RPMI7951 (cell line): ENCODE measurements around the gene TBC1D10A. TPM values are rescaled to one million over a fixed set of nuclear protein-coding genes. Genes with fewer than 3 reads are reported as not detected.
A peak's percentile ranks its signal among the peaks of the same experiment; 100 is the strongest.

Experiments
- DNase-seq: peaks from one replicate; pipeline ENCODE4 v3.0.0-alpha.2; 2012; ENCODE audit warnings: low read depth
- total RNA-seq: library from RNA; depleted of rRNA; stranded (reverse); fragments of >200 nt; shearing (Covaris generic); gene quantifications from 2 replicates; pipeline ENCODE4 v1.2.3, GENCODE V29; 2014; rRNA removed

TBC1D10A gene
- total RNA-seq, 1 experiment from 2014 or later: 18.5 TPM

- no peak for DNase-seq
Observed at GRCh38 chr22:30248484-30248883, 78.3 kb downstream of the TBC1D10A start.

- no peak for DNase-seq
Observed at GRCh38 chr22:30247974-30248373, 78.8 kb downstream of the TBC1D10A start.

DNA sequence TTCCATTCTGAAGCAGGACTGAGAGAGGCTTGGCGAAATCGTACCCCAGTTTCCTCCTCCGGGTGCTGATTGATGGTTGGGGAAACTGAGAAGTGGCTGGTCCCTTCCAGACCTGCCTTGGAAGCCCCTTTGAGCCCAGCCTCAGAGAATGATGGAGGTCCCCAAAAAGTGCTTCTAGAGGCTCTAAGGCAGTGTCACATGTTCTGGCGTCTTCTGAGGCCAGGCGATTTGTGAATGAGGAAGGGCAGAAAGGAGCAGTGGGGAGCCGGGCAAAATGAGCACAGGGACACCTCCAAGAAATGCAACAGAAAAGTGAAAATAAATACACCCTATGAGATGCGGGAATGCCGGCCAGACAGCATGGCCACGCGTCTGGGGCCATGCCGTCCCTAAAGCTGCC lies 79.2 kb downstream of the TBC1D10A start:
- no peak for DNase-seq

- peak; percentile 62 for DNase-seq
Observed at GRCh38 chr22:30246814-30247376, 79.8 kb downstream of the TBC1D10A start.

GRCh38 chr22:30245985-30246813 lies 80.5 kb downstream of the TBC1D10A start, which contains the start of gene LIF:
Gene LIF, minus strand, starts transcription at chr22:30246759. Its CDS starts 64 bp downstream, at chr22:30246695.
- DNase-seq: no peak

- no peak for DNase-seq
Observed at GRCh38 chr22:30245181-30245984, 81.4 kb downstream of the TBC1D10A start.

DNA sequence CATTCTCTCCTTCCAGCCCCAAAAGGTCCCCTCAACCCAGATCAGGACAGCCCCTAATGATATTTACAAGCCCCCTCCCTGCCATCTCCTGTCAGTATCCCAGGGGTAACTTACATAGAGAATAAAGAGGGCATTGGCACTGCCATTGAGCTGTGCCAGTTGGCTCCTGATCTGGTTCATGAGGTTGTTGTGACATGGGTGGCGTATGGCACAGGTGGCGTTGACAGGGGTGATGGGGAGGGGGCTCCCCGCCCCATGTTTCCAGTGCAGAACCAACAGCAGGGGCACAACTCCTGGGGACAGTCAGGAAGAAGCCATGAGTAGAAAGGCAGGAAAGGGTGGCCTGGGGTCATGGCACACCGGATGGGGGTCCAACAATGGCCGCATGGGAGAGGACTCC lies 82.1 kb downstream of the TBC1D10A start:
- no peak for DNase-seq

DNA sequence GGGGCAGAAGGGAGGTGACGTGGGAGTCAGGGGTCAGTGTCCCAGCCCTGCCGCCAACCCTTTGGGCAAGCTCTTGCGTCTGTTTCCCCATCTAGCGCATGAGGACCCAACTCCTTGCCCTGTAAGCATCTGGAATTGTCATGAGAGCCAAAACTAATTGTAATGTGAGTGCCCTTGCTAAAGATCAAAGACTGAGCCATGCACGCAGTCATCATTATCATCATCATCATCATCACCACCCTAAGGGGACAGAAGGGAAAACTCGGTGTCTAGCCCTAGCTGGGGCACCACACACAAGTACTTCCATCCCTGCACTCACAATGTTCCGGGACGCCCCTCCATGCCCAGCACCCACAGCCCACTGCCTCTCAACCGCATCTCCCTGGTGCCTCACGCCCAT lies 82.7 kb downstream of the TBC1D10A start:
- no peak for DNase-seq

DNA sequence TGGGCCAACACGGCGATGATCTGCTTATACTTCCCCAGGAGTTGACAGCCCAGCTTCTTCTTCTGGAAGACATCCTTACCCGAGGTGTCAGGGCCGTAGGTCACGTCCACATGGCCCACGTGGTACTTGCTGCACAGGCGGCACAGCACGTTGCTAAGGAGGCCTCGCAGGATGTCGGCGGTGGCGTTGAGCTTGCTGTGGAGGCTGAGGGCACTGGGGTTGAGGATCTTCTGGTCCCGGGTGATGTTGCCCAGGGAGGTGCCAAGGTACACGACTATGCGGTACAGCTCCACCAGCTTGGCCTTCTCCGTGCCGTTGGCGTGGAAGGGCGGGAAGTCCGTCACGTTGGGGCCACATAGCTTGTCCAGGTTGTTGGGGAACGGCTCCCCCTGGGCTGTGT lies 83.1 kb downstream of the TBC1D10A start:
- no peak for DNase-seq

Other genes with a start within 250 kb of the TBC1D10A start
- not detected in 2 replicates for gene HORMAD2, start 246.5 kb downstream of the TBC1D10A start, total RNA-seq
- 3.1 and 4.1 TPM in 2 replicates for gene LIF, start 80.2 kb downstream of the TBC1D10A start, total RNA-seq
- not detected in 2 replicates for gene OSM, start 60.1 kb downstream of the TBC1D10A start, total RNA-seq
- gene CASTOR1, start 37.4 kb downstream of the TBC1D10A start, total RNA-seq: 9.6 and 16.6 TPM in 2 replicates
- 16.3 and 33.9 TPM in 2 replicates for gene SF3A1, start 30.0 kb upstream of the TBC1D10A start, total RNA-seq
- gene CCDC157, start 30.1 kb upstream of the TBC1D10A start, total RNA-seq: 1.8 and 2.9 TPM in 2 replicates
- 9.8 and 10.0 TPM in 2 replicates for gene RNF215, start 60.5 kb upstream of the TBC1D10A start, total RNA-seq
- 9.7 and 15.3 TPM in 2 replicates for gene SEC14L2, start 70.1 kb upstream of the TBC1D10A start, total RNA-seq
- 40.4 and 66.1 TPM in 2 replicates for gene MTFP1, start 98.8 kb upstream of the TBC1D10A start, total RNA-seq
- gene SEC14L3, start 145.1 kb upstream of the TBC1D10A start, total RNA-seq: not detected in 2 replicates
- gene SEC14L4, start 178.8 kb upstream of the TBC1D10A start, total RNA-seq: 0.29 and 0.48 TPM in 2 replicates
- not detected in 2 replicates for gene SEC14L6, start 219.8 kb upstream of the TBC1D10A start, total RNA-seq
- not detected in 2 replicates for gene GAL3ST1, start 247.7 kb upstream of the TBC1D10A start, total RNA-seq